ENCODE data around the gene IL7R.
A peak's percentile ranks its signal among the peaks of the same experiment; 100 is the strongest.

The IL7R gene

GRCh38 chr5:35922468-35922867, 65.8 kb downstream of the IL7R start:
- TF ChIP-seq EGR1 (IDR thresholded peaks at IDR 0.05) (no peak), TAF1 (IDR thresholded peaks at IDR 0.05; ENCODE audit: low read depth) (no peak), FOXM1 (IDR thresholded peaks at IDR 0.05; ENCODE audit: borderline replicate concordance, low read depth) (no peak), RAD21 (IDR thresholded peaks at IDR 0.05; ENCODE audit: low read depth) (no peak), CEBPB (IDR thresholded peaks at IDR 0.05) (no peak), YY1 (IDR thresholded peaks at IDR 0.05; ENCODE audit: low read depth) (no peak), TEAD4 (IDR thresholded peaks at IDR 0.05) (no peak), CREB1 (IDR thresholded peaks at IDR 0.05; ENCODE audit: low read depth) (no peak), MAX (IDR thresholded peaks at IDR 0.05) (no peak), NFIC (IDR thresholded peaks at IDR 0.05) (no peak), TCF12 (IDR thresholded peaks at IDR 0.05; ENCODE audit: low read depth) (no peak)
- TF ChIP-seq, protein P1, sequence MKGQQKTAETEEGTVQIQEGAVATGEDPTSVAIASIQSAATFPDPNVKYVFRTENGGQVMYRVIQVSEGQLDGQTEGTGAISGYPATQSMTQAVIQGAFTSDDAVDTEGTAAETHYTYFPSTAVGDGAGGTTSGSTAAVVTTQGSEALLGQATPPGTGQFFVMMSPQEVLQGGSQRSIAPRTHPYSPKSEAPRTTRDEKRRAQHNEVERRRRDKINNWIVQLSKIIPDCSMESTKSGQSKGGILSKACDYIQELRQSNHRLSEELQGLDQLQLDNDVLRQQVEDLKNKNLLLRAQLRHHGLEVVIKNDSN (IDR thresholded peaks at IDR 0.05) = no peak
- TF ChIP-seq, protein P2, sequence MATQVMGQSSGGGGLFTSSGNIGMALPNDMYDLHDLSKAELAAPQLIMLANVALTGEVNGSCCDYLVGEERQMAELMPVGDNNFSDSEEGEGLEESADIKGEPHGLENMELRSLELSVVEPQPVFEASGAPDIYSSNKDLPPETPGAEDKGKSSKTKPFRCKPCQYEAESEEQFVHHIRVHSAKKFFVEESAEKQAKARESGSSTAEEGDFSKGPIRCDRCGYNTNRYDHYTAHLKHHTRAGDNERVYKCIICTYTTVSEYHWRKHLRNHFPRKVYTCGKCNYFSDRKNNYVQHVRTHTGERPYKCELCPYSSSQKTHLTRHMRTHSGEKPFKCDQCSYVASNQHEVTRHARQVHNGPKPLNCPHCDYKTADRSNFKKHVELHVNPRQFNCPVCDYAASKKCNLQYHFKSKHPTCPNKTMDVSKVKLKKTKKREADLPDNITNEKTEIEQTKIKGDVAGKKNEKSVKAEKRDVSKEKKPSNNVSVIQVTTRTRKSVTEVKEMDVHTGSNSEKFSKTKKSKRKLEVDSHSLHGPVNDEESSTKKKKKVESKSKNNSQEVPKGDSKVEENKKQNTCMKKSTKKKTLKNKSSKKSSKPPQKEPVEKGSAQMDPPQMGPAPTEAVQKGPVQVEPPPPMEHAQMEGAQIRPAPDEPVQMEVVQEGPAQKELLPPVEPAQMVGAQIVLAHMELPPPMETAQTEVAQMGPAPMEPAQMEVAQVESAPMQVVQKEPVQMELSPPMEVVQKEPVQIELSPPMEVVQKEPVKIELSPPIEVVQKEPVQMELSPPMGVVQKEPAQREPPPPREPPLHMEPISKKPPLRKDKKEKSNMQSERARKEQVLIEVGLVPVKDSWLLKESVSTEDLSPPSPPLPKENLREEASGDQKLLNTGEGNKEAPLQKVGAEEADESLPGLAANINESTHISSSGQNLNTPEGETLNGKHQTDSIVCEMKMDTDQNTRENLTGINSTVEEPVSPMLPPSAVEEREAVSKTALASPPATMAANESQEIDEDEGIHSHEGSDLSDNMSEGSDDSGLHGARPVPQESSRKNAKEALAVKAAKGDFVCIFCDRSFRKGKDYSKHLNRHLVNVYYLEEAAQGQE (IDR thresholded peaks at IDR 0.05; ENCODE audit: low read depth) = no peak

DNA sequence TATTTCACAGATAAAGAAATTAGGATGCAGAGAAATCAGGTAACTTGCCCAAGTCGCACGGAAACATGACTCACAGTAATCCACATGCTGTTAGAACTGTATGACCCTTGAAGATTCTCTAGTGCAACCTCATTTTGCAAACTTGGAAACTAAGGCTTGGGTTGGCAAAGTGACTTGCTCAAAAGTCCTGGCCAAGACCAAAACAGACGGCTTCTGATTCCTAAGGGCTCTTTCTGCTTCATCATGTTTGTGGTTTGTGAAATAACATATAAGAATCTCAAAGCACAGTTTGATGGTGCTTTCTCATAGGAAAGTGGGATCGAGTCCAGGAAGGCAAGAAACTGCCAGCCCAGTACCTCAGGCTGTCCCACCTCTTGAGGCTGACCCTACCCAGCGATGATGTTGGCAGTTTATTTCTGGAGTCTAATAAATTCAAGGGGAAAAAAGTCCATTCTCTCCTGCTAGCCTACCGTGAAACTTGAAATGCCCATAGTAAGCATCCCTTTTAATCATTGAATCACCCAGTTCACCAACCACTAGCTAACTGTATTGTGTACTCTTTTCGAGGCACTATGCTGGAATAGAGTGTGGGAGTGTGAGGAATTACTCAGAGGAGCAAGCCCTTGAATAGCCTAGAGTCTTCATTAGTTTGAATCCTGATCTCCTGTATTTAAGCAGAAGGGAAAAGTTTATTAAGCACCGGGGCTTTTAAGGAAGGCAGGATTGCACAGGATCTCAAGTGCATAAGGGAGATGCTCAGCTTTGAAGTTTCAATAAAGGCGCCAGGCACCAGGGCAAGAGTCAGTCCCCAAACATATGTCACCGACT, 67.6 kb downstream of the IL7R start:
- TF ChIP-seq FOXM1 (IDR thresholded peaks at IDR 0.05; ENCODE audit: borderline replicate concordance, low read depth) = no peak
- TF ChIP-seq TEAD4 (IDR thresholded peaks at IDR 0.05) = no peak
- no peak for TF ChIP-seq TAF1 (IDR thresholded peaks at IDR 0.05; ENCODE audit: low read depth)
- no peak for TF ChIP-seq NFIC (IDR thresholded peaks at IDR 0.05)
- TF ChIP-seq MAX (IDR thresholded peaks at IDR 0.05) = no peak
- no peak for TF ChIP-seq CEBPB (IDR thresholded peaks at IDR 0.05)
- no peak for TF ChIP-seq YY1 (IDR thresholded peaks at IDR 0.05; ENCODE audit: low read depth)
- no peak for TF ChIP-seq TCF12 (IDR thresholded peaks at IDR 0.05; ENCODE audit: low read depth)
- TF ChIP-seq, protein P2 (IDR thresholded peaks at IDR 0.05; ENCODE audit: low read depth) = no peak
- TF ChIP-seq ZBTB7A (IDR thresholded peaks at IDR 0.05; ENCODE audit: low read depth) = no peak
- no peak for TF ChIP-seq EP300 (IDR thresholded peaks at IDR 0.05; ENCODE audit: borderline replicate concordance)
- no peak for TF ChIP-seq RAD21 (IDR thresholded peaks at IDR 0.05; ENCODE audit: low read depth)

DNA sequence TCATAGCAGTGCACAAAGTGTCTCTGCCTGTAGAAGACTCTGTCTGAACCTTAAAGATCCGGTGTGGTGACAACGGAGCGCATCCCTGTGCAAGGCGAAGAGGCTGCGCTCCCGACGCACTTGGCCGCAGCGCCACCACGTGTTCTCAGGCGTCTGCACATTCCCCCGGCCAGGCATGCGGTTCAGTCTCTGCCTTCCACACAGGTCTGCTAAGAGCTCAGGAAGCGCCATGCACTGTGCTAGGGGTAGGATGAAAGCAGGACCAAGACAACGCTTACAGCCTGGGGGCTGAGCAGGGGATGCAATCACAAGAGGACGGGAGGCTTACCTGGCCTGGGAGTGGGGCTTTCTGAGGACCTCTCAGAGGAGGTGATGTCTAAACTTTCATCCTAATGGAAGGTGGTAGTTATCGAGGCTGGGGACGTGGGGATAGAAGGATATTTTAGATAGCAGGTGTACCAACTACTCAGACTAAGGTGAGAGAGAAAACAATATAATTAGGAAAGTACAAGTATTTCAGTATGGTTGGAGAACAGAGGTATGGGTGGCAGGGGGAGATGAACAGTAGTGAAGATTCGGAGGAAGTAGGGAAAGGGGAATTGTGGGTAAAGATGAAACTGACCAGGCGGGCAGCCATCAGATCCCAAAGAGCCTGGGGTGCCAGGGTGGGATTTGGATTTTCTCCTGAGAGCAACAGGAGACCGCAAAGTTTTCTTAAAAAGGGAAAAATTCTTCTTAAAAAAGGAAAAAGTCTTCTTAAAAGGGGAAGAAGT, 68.4 kb downstream of the IL7R start:
- TF ChIP-seq CEBPB (IDR thresholded peaks at IDR 0.05) (no peak), RAD21 (IDR thresholded peaks at IDR 0.05; ENCODE audit: low read depth) (peak; percentile 37; the same call in 1 of the 2 replicates)

- TF ChIP-seq YY1 (IDR thresholded peaks at IDR 0.05; ENCODE audit: low read depth) (no peak), RAD21 (IDR thresholded peaks at IDR 0.05; ENCODE audit: low read depth) (peak; percentile 93)
These were observed 69.8 kb downstream of the IL7R start for GRCh38 chr5:35926389-35927051.

Measured in Ishikawa (cell line).